Measurements from ENCODE around the gene ARFGAP3.

DNA sequence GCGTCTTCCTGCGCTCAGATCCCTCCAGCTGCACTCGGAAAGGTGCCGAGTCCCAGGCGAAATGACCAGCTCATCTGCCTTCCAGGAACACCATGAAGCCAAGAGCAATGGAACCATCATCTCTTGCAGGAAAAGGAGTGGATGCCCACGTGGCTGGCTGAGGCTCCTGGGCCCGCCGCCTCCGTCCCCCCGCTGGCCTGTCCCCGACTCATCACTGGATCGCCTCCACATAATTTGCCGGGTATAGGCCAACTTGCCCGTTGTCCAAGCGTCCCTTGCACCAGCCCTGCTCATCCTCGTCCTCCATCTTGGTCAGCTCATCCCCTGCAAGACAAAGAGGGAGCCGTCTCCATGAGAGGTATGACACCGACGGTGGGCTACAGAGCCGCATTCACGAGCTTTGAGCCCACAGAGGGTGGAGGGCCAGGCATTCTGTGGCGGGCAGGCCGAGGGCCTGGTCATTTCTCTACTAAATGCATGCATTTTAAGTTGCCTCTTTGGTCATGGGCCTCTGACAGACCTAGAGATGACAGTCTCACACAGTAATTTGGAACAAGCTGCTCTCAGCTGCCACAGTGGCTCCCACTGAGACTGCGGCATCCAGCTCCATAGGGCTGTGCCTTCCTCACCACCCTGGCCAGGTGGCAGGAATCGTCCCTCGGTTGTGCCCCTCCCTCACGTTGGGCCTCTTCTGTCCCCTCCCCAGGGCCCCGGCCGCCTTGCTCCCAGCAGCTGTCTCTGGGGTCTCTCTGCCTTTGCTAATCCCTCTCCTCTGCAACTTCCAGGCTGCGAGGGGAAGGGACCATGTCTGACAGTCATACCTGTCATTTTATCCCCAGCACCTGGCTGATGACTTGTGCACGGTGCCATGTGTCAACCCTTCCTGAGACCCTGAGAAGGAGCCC, 14.3 kb upstream of the ARFGAP3 start:
- TF ChIP-seq, protein P1, sequence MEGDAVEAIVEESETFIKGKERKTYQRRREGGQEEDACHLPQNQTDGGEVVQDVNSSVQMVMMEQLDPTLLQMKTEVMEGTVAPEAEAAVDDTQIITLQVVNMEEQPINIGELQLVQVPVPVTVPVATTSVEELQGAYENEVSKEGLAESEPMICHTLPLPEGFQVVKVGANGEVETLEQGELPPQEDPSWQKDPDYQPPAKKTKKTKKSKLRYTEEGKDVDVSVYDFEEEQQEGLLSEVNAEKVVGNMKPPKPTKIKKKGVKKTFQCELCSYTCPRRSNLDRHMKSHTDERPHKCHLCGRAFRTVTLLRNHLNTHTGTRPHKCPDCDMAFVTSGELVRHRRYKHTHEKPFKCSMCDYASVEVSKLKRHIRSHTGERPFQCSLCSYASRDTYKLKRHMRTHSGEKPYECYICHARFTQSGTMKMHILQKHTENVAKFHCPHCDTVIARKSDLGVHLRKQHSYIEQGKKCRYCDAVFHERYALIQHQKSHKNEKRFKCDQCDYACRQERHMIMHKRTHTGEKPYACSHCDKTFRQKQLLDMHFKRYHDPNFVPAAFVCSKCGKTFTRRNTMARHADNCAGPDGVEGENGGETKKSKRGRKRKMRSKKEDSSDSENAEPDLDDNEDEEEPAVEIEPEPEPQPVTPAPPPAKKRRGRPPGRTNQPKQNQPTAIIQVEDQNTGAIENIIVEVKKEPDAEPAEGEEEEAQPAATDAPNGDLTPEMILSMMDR (IDR thresholded peaks at IDR 0.05) = no peak
- TF ChIP-seq POLR2A (IDR thresholded peaks at IDR 0.05) = no peak
